Activated CD4-positive, alpha-beta T cell treated with anti-CD3 and anti-CD28 coated beads, Interleukin-2, amount 50 U/mL, for 1 hour (primary cell): ENCODE data around the gene ZNF410.
"Not testable (repeated sequence)": the region's sequence is repeated elsewhere in the genome, so short reads cannot be mapped to it uniquely, and the experiment has no call there.

ENCODE experiments used
- DNase-seq: peaks from one replicate; pipeline ENCODE4 v3.0.0-alpha.2; 2020

The ZNF410 gene

DNA sequence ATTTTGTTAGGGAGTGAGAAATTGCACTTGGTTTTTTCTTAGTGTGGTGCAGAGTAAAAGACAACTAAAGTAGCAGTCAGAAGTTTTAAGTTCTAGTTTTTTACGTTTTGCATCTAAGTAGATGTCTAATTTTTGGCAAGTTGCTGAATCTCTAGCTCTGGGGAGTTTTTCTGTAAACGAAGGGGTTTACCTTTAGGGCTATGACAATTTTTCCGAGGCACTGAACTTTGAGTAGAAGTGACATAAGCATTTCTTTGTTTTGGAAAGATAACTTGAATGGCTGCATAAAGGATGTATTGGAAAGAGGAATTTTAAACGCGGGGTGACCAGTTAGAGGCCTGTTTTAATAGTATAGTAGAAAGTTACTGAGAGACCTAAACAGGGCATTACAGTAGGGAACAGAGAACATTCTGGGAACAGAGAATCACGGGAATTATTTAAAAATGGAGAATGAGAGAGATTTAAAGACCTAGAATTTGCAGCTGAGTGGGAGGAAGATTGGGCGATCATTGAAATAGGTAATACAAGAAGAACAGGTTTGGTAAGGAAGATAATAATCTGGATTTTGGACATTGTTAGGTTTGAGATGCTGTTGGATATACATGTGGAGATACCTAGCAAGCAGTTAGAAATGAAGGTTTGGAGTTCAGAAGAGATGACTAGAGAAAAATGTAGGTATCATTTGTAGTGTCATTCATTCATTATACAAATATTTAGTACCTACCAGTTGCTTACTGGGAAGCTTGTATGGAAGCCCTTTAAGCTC lies 1.2 kb downstream of the ZNF410 start:
- DNase-seq = no peak

DNA sequence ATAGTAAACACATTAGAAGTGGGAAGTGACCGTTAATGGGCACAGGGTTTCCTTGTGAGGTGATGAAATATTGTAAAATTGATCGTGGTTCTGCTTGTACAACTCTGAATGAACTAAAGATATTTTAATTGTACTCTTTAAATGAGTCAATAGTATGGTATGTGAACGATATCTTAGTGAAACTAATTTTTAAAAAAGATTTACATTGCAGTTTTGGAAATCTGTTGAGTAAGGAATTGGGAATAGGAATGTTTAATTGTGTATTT lies 1.7 kb downstream of the ZNF410 start:
- DNase-seq = no peak

DNA sequence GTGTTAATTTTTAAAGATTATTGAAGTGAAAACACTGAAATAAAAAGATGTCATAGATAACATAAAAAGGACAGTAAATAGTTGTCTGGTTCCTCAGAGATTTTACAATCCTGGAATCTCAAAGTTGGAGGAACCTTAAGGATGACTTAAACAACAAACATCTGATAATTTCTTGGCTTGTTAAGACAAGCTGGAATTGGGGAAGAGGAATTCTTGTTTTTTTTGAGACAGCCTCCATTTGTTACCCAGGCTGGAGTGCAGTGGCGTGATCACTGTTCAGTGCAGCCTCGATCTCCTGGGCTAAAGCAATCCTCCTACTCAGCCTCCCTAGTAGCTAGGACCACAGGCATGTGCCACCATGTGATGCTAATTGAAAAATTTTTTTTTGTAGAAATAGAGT lies 2.3 kb downstream of the ZNF410 start:
- DNase-seq = no peak

DNA sequence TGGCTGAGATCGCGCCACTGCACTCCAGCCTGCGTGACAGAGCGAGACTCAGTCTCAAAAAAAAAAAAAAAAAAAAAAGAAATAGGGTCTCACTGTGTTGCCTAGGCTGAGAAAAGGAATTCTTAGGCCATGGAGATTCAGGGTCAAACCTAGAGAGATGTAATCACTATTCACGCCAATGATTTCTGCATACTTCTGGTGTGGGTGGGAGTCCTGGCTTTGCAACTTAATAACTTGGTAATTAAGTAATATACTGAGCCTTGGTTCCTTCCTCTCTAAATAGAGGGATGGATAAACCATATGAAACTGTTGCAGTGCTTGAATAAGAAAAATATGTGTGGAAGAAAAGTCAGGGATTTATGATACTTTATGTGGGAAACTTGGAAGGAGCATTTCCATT lies 2.7 kb downstream of the ZNF410 start:
- no peak for DNase-seq

DNA sequence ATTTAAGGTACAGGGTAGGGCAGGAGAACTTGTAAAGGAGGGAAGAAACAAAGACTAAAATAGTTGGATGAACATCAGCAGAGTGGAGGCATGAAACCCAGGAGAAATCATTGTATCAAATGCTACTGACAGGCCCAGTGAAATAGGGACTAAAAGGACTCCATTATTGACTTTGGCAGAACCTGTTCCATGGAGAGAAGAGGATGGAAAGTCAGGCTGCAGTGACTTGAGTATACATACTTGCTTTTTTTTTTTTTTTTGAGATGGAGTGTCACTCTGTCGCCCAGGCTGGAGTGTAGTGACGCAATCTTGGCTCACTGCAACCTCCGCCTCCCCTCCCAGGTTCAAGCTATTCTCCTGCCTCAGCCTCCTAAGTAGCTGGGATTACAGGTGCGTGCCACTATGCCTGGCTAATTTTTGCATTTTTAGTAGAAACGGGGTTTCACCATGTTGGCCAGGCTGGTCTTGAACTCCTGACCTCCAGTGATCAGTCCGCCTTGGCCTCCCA lies 7.6 kb downstream of the ZNF410 start:
- DNase-seq = not testable (repeated sequence)

DNA sequence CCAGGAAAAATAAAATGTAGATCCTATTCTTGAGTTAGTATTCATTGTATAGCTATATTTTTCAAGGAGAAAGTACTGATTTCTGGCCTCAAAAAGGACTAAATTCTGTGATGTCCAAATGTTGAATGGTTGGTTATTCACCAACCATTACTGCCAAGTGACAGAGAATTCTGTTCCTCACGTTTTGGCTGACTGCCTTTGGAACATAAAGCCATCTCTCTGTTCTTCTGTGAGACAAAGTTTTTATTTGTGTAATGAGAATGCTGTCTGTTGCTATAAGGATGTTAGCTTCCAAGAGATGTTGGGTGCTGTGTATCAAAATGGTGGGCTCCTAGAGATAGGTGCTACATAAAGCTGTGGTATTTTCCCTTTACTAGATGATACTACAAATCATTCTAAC lies 9.3 kb downstream of the ZNF410 start:
- no peak for DNase-seq

DNA sequence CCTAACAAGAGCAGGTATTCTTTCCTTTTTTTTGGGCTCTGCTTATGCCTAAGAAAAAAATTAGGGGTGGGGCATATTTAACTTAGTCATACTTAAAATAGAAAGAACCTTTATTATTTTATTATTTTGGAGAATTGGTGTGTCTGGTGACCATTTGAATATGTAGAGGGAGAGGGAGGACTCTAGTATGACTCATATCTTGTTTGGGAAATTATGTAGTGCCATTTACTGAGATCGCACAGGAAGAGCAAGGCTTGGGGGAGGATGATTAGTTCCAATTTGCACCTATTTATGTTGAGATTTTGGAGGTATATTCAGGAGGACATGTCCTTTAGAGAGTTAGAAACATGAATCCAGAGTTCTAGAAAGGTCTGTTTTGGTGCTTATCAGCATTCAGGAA lies 9.9 kb downstream of the ZNF410 start:
- DNase-seq = no peak

DNA sequence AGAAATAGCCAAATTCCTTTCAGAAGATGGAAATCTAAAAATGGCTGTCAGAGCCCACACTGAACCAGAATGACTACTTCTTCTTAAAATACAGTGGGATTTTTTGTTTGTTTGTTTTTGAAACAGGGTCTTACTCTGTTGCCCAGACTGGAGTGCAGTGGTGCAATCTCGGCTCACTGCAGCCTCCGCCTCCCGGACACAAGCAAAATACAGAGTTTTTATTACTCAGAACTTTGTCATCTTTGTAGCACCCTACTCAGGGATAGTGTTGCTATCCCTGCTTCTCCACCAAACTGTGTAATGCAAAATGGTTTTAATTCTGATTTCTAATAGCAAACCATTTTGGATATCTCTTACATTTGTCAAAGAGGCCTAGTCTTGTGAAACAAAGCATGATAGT lies 16.4 kb downstream of the ZNF410 start:
- no peak for DNase-seq

DNA sequence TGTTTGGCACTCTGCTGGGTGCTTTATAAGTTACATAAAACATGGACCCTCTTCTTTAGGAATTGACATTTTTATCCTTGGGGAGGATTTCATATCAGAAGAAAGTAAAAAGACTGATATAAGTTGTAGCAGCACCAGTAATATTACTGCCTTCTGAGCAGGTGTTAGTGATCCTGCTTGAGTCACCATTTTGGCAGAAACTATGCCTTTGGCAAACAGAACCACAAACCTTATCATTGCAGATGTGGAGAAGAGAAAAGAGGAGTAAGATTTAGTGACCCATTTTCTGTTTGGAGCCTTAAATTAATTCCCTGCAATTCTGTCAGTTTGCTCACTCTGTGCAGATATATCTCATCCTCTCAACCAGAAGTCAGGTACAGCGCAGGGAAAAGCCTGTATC lies 23.0 kb downstream of the ZNF410 start:
- DNase-seq = no peak

DNA sequence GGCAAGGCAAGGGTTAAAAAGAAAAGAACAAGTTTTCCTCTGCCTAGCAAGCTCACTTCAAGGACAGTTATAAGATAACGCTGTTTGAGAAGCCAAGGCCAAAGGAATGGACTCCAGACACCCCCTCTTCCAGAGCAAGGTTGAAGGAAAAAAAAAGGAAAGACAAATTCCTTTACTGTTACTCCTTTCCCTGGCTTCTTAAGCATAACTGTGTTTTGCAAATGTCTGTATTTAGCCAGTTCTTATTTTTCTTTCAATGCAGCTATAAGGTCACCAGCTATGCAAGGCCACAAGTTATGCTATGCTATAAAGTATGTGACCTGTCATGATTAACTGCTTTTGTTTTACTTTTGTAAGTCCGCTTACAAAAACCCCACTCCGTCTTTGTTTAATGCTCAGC lies 26.6 kb downstream of the ZNF410 start:
- DNase-seq = no peak

DNA sequence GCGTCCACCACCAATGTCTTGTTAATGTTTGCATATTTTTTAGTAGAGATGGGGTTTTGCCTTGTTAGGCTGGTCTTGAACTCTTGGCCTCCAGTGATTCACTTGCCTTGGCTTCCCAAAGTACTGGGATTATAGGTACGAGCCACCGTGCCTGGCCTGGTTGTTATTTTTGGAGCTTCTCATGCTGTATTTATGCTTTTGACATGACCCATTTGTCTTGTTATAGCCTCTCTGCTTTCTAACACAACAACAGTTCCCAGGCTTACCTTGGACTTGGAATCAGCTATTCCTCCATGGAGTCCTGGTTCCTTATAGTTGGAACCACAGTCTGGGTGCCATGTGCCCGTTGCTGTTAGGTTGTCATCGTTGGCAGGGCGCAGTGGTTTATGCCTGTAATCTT lies 29.7 kb downstream of the ZNF410 start:
- no peak for DNase-seq

DNA sequence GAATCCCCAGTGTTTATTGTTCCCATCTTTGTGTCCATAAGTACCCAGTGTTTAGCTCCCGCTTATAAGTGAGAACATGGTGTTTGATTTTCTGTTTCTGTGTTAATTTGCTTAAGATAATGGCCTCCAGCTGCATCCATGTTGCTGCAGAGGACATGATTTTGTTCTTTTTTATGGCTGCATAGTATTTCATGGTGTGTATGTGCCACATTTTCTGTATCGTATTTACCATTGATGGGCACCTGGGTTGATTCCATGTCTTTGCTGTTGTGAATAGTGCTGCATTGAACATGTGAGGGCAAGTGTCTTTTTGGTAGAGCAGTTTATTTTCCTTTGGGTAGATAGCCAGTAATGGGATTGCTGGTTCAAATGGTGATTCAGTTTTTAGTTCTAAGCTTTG lies 32.8 kb downstream of the ZNF410 start:
- not testable (repeated sequence) for DNase-seq

DNA sequence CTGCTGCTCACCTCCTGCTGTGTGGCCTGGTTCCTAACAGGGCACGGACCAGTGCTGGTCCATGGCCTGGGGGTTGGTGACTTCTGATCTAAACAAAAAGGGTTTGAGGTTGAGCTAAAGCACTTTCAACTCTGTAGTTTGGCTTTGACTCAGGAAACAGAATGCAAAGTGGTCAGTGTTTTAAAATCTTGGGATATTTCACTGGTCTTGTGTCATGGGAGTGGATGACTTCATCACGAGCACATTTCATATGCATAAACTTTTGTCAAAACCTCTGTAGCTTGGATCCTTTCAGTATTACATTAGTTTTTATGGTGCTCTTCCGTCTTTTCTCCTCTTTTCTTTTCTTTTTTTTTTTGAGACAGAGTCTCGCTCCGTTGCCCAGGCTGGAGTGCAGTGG lies 37.7 kb downstream of the ZNF410 start:
- DNase-seq = no peak

DNA sequence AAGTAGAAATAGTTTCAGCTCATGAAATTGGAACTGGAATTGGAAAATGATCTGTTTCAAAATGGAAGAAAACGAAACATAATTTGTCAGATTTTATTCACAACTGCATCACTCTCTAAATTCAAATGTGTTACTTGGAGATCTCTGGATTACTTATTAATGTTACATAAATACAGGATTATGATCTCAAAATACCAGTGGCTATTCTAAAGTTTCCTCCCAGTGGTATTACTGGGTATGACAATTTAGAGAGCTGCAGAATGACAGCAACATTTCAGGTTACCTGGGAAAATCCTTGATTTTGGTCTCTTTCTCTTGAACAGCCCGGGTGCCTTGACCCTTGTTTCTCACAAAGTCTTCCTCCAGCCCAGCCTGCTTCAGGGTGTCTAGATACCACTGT lies 49.0 kb downstream of the ZNF410 start:
- DNase-seq = no peak

DNA sequence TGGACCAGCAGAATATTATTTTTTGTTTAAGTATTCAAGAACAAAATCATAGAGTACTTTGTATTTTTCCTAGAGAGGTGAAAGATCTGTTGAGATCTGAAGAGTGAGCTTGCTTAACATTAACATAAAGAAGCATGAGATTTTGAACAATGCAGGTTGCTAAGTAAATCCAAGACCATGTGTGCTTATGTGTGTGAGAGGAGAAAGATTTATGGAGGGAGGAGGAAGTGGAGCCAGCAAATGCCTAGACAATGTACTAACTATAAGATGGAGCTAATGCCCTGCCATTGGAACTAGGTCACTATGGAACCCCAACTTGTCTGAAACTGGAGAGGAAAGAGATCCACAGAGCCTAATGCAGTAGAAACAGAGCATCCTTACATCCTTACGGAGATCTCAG lies 49.9 kb downstream of the ZNF410 start:
- no peak for DNase-seq

DNA sequence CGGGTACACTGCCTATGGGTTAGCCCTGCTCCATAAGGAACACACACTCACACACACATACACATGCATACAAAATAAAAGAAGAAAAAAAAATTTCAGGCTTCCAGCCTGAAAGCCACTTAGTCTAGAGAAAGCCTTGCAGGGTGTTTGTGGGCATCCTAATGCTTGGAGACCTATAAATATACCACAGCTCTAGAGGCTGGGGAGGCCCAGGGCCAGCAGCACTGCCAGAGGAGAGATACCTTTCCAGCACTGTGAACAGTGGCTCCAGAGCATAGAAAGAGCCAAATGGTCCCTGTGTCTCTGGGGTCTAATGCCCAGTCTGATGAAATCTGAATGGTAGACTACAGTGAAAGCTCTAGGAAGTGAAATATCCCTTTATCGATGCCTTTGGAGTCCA lies 50.4 kb downstream of the ZNF410 start:
- DNase-seq = no peak

DNA sequence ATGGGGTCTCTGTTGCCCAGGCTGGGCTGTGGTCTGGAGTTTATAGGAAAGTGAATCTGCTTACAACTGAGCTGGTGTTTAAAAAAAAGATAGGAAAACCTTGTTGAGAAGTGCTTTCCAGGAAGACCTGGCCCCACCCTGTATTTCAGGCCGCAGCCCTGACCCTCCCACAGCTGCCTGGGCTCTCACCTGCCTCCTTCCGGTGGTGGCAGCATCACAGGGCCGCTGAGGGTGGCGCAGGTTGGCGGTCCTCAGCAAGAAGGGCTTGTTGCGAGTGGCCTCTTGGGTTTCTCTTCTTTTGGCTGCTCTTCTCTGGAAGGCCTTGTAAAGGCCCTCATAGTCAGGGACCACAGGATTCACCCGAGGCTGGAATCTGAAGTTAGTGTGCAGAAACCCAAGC lies 55.5 kb downstream of the ZNF410 start:
- DNase-seq = no peak

DNA sequence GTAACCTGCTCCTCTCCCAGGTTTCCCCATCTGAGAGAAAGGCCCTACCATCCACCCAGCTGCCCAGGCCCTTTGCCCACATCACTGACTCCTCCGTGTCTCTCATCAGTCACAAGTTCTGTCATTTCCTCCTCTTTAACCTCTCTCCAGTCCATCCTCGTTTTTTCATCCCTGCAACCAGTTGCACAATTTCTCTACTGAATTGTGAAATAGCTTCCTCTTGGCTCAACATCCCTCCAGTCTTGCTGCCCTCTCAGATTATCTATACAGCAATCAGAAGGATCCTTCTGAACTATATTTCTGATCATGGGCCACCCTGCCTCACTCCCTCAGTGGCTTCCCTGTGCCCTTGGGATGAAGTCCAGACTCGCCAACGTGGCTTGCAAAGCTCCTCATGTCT lies 56.4 kb downstream of the ZNF410 start:
- DNase-seq = no peak

DNA sequence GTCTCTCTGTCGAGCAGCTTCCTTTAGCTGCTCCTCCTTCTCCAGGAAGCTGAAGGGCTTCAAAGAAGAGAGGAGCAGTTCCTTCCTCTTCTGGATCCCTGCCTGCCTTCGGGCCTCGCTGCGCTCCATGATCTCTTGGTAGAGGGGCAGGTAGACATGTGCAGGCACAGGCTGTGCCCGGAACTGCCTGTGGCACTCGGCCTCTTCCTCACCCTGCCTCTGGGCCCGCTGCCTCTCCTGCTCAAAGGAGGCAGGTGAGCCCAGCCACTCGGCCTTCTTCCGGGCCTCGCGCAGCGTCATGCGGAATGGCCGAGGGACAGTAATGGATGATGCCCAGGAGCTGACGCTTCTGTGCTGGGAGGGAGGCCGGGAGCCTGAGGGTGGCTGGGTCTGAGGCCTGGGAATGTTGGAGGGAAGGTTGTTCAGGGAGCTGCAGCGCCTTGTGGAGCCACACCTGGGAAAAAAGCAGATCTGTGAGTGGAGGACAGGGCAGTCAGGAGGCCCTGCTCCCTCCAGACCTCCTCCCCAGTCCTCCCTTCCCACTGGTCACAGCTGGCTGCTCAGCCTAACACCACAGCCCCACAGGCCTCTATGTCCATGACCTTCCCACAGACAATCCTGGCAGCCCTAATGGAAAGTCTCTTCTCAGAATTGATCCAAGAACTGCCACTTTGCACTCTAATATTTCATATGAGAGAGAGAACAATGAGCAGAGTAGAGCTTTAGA lies 57.9 kb downstream of the ZNF410 start:
- no peak for DNase-seq

DNA sequence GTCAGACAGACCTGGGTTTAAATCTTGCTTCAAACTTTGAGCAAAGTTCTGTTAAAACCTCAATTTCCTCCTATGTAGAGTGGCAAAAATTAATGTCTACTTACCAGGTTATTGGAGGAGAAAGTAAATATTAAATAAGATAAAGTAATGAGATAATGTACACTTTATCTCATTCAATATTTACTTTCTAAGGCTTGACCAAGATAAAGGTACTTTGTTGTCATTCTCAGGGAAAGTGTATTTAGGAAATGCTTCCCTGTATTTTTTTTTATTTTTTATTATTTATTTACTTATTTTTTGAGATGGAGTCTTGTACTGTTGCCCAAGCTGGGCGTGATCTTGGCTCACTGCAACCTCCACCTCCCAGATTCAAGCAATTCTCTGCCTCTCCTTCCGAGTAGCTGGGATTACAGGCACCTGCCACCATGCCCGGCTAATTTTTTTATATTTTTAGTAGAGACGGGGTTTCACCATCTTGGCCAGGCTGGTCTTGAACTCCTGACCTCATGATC lies 58.6 kb downstream of the ZNF410 start:
- no peak for DNase-seq

DNA sequence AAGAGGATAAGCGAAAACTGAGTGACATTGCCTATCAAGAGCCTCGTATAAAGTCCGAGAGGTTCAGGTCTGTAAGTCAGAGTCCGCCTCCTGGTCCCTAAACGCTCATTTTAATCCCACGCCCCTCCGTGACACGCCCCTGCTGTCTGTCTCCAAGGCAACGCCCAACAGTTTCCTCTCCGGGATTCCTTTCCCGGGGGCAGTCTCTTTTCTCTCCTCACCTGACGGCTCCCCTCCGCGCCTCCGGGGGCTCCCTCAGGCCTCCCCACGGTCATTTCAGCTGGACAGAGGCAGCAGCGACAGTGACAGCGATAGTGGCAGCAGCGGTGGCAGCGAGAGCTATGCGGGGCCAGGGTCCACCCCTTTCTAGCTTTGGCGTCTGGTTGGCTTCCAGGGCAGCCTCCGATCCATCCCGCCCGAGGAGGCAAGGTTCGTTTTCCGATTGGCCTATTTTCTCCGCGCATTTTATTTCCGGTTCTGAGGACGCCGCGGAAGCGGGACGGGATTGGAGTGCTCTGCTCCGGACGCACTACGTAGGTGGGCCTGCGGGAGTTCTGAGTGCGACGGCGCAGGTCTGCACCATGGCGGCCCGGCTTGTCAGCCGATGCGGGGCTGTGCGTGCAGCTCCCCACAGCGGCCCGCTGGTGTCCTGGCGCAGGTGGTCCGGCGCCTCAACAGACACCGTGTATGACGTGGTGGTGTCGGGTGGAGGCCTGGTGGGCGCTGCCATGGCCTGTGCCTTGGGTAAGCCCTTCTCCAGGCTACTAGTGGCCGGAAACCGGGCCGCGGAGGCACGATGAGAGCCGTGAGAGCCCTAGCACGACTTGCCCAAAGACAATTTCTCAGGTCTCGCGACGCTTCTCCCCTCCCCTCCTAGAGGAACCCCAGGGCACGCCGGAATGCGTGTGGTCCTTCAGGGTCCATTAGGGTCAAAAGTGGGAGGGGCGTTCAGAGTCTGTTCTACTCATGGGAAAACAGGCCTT lies 63.4 kb downstream of the ZNF410 start, which contains the start of the genes COQ6 and FAM161B:
Gene COQ6, plus strand, starts transcription at position 551 of the 983 bp plus-strand sequence. Its CDS starts 31 bp downstream, at position 582.
Gene FAM161B, minus strand, starts transcription at position 343 of the 983 bp plus-strand sequence. Its CDS starts 68 bp downstream, at position 275.
- peak; percentile 90 for DNase-seq

DNA sequence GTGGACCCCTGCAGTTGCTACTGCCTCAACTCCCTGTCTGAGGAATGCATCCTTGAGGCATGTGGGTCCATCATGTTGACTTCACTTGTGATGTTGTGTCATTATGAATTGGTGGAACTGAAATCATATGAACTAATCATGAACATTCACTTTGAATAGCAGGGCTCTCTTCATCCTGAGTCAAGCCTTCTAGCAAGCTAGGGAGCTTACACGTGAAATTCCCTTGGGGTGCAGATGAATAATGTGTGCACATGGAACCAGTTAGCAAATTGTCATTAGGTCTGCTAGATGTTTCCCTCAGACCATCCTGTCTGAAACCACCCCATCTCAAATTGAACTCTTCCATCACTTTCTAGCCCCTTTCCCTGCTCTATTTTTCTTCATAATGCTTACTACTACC lies 67.1 kb downstream of the ZNF410 start:
- no peak for DNase-seq

DNA sequence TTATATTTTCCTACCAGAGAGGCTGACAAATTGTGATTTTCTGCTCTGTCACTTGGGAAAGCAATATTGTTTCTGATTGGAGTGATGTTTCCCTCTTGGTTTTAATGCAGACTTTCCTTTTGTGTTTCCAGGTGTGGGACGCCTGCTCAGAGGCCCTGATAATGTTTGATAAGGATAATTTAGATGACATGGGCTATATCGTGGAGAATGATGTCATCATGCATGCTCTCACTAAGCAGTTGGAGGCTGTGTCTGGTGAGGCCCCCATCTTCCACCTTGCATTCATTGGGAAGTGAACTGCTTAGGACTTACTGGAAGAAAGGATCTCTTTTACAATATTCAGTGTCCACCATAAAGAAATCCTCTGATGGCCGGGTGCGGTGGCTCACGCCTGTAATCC lies 69.0 kb downstream of the ZNF410 start:
- DNase-seq = no peak
